GM21390 (cell line): Measurements from ENCODE around the gene BCLAF1.
"Not testable (repeated sequence)": the region's sequence is repeated elsewhere in the genome, so short reads cannot be mapped to it uniquely, and the experiment has no call there.

Experiments
- ATAC-seq: cut with Tn5 transposase; IDR thresholded peaks from one replicate; pipeline ENCODE4 v1.9.1; 2021; ENCODE audit not compliant: unreplicated experiment

BCLAF1 gene

GRCh38 chr6:136309171-136309570, 19.5 kb upstream of the BCLAF1 start:
- no peak for ATAC-seq

- not testable (repeated sequence) for ATAC-seq
These were observed 18.8 kb upstream of the BCLAF1 start for GRCh38 chr6:136308469-136308868.

DNA sequence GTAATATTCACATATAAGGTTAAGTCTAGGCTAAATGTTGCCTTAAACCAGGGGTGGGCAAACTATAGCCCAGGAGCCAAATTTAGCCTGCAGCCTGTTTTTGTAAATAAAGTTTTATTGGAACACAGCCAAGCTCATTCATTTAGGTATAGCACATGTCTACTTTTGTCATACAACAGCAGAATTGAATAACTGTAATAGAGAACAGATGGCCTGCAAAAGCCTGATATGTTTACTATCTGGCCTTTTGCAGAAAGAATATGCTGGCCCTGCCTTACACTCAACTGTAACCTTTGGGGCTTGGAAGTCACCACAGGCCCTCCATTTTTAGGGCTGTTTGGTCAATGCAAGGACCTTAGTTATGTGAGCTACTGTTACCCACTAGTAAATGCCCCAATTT, 17.7 kb upstream of the BCLAF1 start:
- no peak for ATAC-seq

DNA sequence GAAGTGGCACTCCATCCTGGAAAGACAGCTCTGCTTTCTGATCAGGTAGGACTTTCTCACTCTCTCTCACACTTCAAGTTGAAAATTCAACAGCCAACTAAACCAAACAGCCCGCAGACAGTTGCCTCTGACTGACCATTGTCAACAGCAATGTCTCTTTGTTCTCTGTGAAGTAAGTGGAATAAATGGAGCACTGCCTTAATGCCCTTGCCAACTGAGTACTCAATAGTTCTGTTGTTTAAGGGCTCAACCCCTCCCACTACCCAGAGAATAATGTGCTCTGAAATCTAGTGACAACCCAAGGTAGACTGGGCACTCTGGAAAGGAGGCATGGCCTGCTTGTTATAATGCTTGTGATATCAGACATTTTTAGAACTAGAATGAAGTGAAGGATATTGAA, 16.8 kb upstream of the BCLAF1 start:
- no peak for ATAC-seq

DNA sequence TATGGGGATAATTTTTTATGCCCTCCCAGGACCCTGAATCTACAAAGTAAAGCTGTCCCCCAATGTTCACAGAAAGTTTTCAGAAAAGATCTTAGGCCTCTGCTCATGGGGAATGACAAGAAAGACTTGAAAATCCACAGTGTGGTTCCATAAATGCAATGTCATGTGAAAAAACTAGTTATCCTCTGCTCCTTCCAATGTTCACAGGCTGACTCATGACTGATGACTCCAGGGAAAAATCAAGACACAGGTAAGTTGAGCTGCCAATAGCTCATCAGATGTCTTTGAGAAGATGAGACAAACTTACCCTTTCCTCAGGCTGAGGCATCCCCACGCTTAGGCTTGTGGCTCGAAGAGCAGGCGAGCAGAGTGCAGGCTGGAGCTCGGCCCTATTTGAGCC, 14.8 kb upstream of the BCLAF1 start:
- ATAC-seq, result no peak

- no peak for ATAC-seq
These were observed 13.9 kb upstream of the BCLAF1 start for GRCh38 chr6:136303516-136303915.

GRCh38 chr6:136294621-136295020, 5.0 kb upstream of the BCLAF1 start:
- no peak for ATAC-seq

- ATAC-seq, result peak; percentile 27
These were observed 864 bp upstream of the BCLAF1 start for GRCh38 chr6:136290410-136291010.

- ATAC-seq, result peak; percentile 39
These were observed 393 bp downstream of the BCLAF1 start for GRCh38 chr6:136289327-136289578.

DNA sequence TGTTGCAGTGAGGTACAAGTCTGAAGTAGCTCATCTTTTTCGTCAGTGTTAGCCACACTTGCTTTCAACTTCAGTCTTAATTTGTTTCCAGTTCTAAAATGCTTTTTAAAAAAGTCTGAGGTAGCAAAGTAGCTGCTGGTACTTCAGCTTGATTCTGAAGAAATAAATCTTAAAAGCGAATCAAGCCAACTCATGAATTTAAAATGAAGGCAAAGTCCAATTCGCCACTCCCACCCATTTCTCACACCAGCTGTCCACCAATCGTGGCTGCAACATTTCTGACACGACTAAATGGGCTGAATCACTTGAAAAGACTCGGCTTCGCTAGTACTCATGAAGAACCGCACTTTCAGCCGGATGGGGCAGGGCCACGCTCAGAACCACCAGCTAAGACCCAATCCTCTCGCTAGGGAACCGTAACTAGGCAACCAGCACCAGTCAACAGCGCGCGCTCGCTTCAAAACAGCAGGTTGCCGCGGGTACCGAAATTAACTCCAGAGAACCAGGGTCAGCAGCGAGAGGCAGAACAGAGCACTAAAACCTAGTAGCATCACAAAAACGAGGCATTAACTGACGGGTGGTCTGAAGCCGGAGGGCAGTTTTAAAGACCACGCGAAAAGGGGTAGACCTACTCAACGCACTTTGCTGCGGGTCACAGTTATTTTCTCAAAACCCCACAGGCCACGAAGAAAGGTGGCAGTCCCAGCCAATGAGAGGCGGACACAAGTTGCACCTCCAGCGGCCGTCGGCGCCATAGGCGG, 900 bp downstream of the BCLAF1 start:
- ATAC-seq, result peak; percentile 32

DNA sequence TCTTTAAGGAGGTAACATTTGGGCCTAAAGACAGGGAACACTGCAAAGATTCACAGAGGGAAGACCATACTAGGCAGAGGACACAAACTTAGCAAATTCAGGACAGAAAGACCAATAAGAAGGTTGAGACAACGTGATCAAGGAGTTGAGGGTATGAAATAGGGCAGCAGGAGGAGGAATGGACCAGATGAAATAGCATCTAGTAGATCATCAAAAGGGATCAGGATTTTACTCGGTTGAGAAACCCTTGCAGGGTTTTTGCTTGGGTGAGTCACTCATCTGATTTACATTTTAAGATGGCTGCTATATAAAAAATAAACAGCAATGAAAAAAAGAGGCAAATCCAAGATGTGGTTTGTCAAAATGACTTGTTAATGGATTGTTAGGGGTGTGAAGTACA, 4.7 kb downstream of the BCLAF1 start:
- ATAC-seq, result no peak

DNA sequence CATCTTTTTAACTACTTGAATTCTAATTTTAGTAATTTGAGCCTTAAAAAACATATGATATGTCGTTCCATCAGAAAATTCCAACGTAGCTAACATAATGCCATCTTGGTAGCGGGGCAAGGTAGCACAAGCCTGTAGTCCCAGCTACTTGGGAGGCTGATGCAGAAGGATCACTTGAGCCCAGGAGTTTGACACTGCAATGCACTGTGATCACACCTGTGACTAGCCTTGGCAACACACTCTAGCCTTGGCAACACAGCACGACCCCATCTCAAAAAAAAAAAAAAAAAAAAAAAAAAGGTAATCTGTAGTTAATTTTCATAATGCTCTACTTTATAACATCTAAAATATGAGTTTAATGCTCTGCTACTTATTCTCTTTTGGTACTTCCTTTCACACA, 6.7 kb downstream of the BCLAF1 start:
- no peak for ATAC-seq

- no peak for ATAC-seq
These were observed 9.5 kb downstream of the BCLAF1 start for GRCh38 chr6:136280032-136280609.

- ATAC-seq, result no peak
These were observed 15.6 kb downstream of the BCLAF1 start for GRCh38 chr6:136274062-136274461.

DNA sequence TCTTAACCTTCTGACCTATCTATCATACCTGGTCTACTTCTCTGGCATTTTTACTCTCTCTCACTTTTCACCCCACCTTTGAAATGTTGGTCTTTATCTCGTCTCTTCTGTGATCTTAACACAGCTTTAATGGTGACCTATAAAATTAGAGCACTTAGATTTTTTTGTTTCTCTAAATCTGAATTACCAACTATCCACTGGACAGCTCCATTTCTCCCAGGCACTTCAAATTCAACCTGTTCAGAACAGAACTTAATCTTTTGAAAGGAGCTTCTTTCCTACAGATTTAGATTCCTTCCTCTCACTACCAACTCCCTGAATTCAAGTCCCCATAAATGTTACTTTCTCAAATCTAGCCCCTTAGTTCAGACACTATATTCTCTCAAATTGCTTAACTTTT, 24.5 kb downstream of the BCLAF1 start:
- ATAC-seq, result no peak

DNA sequence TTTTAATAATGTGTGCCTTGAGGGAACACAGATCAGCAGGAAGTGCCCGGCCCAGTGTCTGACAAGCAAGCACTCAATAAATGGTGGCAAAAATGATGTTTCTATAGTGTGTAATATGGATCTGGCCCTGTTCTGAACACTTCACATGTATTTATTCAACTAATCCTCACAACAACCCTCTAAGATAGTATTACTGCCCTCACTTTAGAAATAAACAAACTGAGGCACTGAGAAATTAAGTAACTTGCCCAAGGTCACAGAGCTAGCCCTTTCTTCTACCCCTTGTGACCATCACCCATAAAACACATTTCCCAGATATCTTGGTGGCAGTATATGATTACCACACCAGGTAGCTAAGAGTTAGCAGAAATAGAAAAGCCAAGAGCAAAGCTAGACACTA, 26.7 kb downstream of the BCLAF1 start:
- no peak for ATAC-seq

DNA sequence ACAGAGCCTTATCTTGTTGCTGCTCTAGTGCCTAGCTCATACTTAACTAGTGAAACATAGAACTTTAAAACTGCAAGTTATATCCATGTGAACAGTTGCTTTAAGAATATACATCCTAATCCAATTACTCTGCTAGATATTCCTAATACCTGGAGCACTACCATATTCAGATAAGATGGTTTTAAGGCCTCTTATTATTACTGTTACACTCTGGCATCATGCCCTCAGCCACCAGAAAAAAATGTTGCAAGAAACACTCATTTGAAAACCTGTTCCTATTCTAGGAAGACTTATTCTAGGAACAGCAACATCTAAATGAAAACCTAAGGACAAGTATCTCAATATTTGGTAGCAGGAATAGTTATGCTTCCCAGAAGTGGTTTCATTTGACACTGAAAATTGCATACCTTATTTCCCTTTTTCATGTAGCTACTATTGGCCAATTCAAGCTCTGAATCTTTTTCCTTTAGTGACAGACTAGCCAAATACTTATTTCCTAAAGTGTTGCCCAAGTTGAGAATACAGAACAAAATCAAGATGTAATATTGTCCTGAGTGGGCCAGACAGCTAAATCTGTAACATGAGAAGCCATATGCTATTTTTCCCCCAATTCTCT, 34.7 kb downstream of the BCLAF1 start:
- ATAC-seq, result no peak

- no peak for ATAC-seq
These were observed 35.9 kb downstream of the BCLAF1 start for GRCh38 chr6:136253734-136254133.

DNA sequence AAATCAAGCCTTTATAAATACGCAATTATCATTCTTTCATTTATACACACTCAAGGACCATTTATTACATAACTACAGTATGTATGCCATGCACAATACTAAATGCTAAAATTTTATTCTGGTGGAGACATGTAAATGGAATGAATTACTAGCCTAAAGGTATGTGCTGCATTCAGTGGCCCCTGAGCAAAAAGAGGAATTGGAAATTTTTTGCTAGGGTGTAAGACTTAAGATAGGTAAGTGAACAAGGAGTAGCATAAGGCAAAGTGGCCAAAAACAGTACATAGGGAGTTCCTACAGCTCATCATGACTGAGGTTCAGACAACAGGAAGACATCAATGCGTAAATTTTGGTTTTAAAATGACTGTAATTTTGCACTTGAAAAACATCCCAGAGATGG, 37.2 kb downstream of the BCLAF1 start:
- ATAC-seq, result no peak

- ATAC-seq, result no peak
These were observed 38.3 kb downstream of the BCLAF1 start for GRCh38 chr6:136251394-136251793.

DNA sequence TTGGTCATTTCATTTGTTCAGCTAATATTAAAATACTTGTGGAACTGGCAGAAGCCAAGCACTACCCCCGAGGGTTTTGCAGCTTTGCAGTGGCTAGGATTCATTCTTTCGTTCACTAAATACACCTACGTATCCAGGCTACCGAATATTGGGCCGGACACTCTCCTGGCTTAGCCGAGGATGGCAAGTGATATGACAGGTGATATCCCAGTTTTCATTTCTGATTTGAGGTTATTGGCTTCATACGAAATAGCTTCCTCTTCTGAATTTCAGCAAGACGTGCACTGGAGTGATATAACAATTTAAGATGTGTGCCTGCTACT, 39.0 kb downstream of the BCLAF1 start:
- peak; percentile 6 for ATAC-seq
